HG03159 (cell line): ENCODE data around the gene ACVRL1.

Source experiments
- ATAC-seq: cut with Tn5 transposase; IDR thresholded peaks from one replicate; pipeline ENCODE4 v1.9.1; 2021; ENCODE audit warnings: mild to moderate bottlenecking, moderate library complexity; ENCODE audit not compliant: unreplicated experiment

ACVRL1 gene

DNA sequence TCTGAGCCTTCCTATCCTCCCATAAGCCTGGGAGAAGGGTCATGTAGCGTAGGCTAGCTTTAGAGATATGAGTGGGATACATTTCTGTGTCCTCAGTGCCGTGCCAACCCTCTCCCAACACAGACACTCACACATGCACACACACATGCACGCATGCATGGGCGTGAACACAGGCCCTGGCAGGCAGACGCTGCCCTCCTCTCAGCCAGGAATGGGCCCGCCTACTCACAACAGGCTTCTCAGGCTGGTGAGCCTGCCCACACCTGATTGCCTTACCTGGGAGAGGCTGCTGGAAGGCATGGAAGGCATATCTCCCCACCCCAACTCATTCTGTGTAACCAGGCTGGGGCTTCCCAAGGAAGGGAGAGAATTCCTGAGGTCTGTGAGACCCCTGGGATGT is 31.4 kb downstream of the ACVRL1 start:
- ATAC-seq = no peak

GRCh38 chr12:51941011-51941581 is 33.8 kb downstream of the ACVRL1 start:
- ATAC-seq = no peak

DNA sequence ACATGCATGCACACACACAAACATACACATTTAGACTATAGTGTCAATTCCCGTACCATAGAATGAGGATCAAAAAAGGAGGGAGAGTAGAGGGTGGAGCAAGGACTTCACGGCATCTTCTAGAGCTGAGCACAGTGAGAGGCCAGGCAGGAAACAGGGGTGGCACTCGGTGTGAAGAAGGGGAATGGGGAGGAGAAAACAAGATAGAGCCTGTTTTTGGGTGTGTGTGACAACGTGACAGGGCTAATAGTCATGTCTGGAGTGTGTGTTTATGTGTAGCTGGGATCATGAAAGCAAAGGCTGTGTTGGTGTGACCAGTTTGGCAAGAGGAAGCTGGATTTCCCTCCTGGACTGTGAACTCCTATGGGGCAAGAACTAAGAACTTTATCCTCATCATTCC is 34.3 kb downstream of the ACVRL1 start:
- ATAC-seq = no peak

DNA sequence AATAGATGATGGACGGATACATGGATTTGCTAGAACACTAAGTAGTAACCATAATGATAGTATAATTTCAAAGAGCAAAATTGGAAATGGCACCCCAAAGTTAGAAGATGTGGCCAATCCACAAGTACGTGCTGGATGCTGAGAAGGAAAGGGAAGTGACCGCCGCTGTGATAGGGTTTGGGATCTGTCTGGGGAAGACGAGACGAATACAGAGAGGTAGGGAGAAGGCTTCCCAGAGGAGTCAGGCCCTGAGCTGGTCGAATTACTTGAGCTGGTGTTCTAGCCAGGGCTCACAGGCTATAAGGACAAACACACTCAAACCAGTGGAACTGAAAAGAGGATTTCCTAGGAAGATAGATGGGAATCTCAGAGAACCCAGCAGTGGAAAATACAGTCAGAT is 34.8 kb downstream of the ACVRL1 start:
- no peak for ATAC-seq

GRCh38 chr12:51942501-51943000 is 35.2 kb downstream of the ACVRL1 start:
- ATAC-seq = no peak

DNA sequence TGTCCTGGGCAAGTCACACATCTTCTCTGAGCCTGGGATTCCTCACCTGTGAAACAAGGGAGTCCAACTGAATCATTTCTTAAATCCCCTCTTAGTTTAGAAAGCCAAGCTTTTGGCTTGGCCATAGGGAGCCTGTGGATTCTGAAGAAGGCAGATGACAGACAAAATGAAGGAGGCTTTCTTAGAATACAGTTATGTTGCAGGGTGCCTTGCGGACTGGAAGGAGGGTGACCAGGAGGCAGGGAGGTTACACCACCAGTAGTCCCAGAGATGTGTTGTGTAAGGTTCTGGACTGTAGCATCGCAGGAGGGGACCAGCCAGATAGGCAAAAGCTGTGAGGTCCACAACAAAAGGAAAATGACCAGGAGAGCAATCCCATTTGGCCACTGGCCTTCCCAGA is 36.0 kb downstream of the ACVRL1 start:
- no peak for ATAC-seq

DNA sequence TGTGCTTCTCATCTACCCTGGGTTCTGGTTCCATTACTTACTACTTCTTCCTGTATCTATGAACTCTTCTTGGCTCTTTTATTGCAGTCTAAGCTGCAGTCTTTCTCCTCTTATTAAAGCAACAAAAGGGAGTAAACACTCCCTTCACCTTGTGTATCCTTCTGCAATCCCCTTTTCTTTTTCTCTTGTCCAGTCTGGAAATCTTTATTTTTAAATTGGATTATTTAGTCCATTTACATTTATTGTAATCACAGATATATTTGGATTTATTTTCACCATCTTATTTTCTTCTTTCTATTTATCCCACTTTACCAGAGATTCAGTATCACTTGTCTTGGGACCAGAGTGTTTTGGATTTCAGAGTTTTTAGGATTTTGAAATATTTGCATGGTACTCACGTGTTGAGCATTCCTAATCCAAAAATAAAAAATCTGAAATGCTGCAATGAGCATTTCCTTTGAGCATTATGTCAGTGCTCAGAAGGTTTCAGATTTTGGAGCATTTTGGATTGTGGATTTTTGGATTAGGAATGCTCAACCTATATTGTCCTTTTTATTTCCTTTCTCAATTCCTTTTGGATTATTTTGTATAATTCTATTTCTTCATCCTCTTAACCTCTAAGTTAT is 37.4 kb downstream of the ACVRL1 start:
- ATAC-seq = no peak

DNA sequence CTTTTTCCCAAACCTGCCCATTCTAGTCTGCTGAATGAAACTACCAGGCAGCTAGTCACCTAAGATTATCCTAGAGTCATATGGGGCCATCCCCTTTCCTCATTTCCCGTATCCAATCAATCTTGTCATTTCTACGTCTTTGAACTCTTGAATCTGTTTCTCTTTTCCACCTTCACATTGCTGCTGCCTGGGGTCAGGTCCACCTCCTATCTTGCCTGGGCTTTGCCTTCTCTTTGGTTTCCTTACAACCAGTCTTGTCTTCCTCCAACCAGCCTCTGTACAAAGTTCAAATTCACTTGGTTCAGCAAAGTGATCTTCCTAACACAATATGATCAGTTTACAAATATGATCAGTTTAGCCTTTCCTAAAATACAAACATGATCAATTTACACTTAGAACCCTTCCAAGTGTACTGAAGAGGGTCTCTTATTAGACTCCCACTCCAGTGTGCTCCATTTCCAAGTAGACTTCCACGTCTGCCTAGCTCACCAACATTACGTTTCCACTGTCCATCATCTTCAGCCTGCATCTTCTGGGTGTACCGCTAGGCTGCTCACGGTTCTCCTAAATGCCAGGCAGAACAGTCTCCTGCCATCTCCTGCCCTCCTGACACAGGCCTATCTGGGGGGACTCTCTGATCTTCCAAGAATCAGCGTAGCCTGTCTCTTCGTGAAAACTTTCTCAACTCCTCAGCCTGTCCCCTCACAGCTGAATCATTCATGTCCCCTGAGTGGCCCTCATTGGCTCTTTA is 40.1 kb downstream of the ACVRL1 start:
- ATAC-seq = no peak

DNA sequence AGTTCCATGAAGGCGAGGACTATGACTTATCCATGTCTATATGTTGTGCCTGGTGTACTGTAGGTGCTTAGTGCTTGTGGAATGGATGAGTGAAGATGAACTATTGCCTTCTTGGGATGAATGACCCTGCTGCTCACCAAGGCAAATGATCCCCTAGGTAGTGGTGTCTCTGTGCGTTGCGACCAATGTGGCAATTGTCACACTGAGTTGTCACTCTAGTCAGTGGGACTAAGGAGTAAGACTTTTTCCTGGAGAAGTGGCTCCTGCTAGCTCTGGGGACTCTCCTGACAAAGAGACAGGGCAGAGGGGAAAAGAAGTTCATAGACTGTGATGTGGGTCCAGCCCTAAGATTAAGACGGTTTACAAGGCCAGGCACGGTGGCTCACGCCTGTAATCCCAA is 40.8 kb downstream of the ACVRL1 start:
- no peak for ATAC-seq

- ATAC-seq = no peak
Observed at GRCh38 chr12:51949342-51950030, 42.2 kb downstream of the ACVRL1 start.

- no peak for ATAC-seq
Observed at GRCh38 chr12:51950682-51951198, 43.4 kb downstream of the ACVRL1 start.

DNA sequence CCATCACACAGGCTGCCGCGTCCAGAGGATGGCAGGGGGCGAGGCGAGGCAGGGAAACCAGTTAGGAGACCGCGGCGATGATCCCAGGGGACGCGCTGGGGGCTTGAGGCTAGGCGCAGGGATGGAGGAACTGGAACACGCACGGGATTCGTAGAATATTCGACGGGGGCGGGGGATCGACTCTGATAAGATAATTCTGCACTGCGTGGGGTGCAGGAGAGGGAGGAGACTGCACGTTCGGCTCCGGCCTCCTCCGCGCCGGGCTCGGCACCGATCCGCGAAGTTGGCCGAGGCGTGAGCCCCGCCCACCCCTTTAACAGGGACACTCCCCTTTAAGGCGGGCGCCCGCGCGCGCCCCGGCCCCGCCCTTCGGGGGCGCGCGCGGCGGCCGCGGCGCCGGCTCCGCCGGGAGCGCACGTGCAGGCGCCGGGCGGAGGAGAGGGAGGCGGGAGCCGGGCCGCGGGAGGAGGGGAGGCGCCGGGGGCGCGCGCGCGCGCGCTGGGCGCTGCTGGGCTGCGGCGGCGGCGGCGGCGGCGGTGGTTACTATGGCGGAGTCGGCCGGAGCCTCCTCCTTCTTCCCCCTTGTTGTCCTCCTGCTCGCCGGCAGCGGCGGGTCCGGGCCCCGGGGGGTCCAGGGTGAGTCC is 44.0 kb downstream of the ACVRL1 start, which contains the start of gene ACVR1B:
Gene ACVR1B, plus strand, starts transcription at position 501 of the 644 bp plus-strand sequence. Its CDS starts 45 bp downstream, at position 546.
- ATAC-seq = no peak

GRCh38 chr12:51951843-51952722 is 44.8 kb downstream of the ACVRL1 start:
- ATAC-seq = no peak

DNA sequence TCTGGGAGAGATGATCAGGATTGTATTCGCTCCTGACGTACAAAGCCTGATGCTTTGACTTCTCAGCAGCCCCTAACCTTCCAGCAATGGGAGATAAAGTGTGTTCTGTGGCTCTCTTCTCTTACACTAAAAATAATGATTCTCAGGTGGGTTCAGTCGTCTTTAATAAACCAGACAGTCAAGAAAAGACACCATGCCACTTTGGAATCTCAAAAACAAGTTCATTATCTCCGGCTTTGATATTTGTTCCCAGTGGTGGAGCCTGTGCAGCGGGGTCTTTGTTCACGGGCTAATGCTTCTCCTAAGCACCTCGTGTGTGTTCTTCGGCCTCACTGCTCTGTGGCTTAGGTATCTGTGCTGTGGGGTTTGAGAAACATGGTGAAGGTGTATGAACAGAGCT is 45.8 kb downstream of the ACVRL1 start:
- ATAC-seq = no peak

GRCh38 chr12:51953864-51954263 is 46.6 kb downstream of the ACVRL1 start:
- ATAC-seq = no peak

- ATAC-seq = no peak
Observed at GRCh38 chr12:51954561-51955361, 47.5 kb downstream of the ACVRL1 start.

DNA sequence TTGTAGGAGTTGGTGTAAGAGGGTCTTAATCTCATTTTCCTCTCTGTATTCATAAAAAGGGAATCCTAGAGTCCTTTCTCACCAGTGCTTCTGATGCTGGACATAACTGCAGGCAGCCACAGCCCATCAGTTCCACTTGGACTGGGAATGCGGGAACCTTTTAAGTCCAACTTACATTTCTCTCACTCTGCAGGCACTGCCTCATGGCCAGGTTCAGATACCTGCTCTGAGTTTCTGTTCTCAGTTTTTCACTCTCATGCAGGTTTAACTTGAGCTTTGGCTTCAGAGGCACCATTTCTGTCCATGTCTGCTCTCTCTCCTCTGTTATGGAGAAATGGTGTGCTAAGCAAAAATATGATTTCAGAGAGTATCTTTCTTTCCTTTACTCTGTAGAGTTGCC is 48.4 kb downstream of the ACVRL1 start:
- ATAC-seq = no peak

- ATAC-seq = no peak
Observed at GRCh38 chr12:51958542-51958941, 51.2 kb downstream of the ACVRL1 start.

DNA sequence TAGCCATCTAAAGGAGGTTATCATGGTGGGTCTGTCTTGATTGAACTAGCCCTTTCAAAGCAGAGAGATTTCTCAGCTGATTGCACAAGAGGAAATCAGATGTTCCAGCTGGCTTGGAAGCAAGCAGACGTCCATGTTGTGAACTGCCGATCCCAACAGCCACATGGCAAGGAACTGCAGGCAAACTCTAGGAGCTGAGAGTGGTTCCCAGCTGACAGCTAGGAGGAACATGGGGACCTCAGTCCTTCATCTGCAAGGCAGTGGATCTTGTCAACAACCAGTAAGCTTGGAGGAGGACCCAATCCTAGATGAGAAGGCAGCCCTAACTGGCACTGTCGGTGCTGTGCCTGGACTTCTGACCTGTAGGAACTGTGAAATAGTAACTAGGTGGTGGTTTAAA is 51.9 kb downstream of the ACVRL1 start:
- ATAC-seq = no peak
